Kidney (tissue), 14 donors: ENCODE data around the gene RAET1G. TPM values are rescaled to one million over a fixed set of nuclear protein-coding genes. Genes with fewer than 3 reads are reported as not detected.

Experiments used
- DNase-seq, 5 donors: peaks; one replicate each; pipeline ENCODE4 v3.0.0-alpha.2; 2013 to 2020
- FAIRE-seq: peaks from 2 replicates; lab custom pipeline; 2012; peaks lifted over from hg19 to GRCh38; lab: Jason Lieb, UNC
- H3K27ac ChIP-seq, 2 donors: one replicate each; pipeline ENCODE4 v1.7.0; 2013; ENCODE audit warnings: low read depth in 2 of 2, low read length in 2 of 2, inconsistent platforms in 1 of 2
- H3K27me3 ChIP-seq: one replicate; pipeline ENCODE4 v1.7.1; 2013; ENCODE audit warnings: low read length, inconsistent platforms; ENCODE audit not compliant: control insufficient read depth, insufficient read depth
- H3K36me3 ChIP-seq, 3 donors: one replicate each; pipeline versions ENCODE4 v1.7.0 to v1.7.1; 2013; ENCODE audit warnings: low read length in 3 of 3, control low read depth in 1 of 3, inconsistent platforms in 1 of 3; ENCODE audit not compliant: insufficient read depth in 3 of 3, control insufficient read depth in 2 of 3
- H3K4me1 ChIP-seq, 3 donors: one replicate each; pipeline versions ENCODE4 v1.7.0 to v1.7.1; 2013; ENCODE audit warnings: low read length in 3 of 3, inconsistent platforms in 1 of 3, low read depth in 1 of 3; ENCODE audit not compliant: control insufficient read depth in 2 of 3, insufficient read depth in 2 of 3
- H3K4me3 ChIP-seq, 3 donors: one replicate each; pipeline versions ENCODE4 v1.7.0 to v1.8.1; 2013; ENCODE audit warnings: low read length in 3 of 3, control low read depth in 1 of 3, inconsistent platforms in 1 of 3
- H3K9ac ChIP-seq, 3 donors: one replicate each; pipeline versions ENCODE4 v1.7.0 to v1.7.1; 2013; ENCODE audit warnings: low read length in 3 of 3, control low read depth in 1 of 3, inconsistent platforms in 1 of 3
- H3K9me3 ChIP-seq, 3 donors: one replicate each; pipeline versions ENCODE4 v1.7.0 to v1.7.1; 2013; ENCODE audit warnings: low read length in 3 of 3, control low read depth in 1 of 3, inconsistent platforms in 1 of 3; ENCODE audit not compliant: control insufficient read depth in 2 of 3, insufficient read depth in 1 of 3
- CTCF ChIP-seq: IDR thresholded peaks from 3 replicates; pipeline ENCODE4 v1.5.1; 2012; ENCODE audit warnings: mild to moderate bottlenecking, moderate library complexity, borderline replicate concordance; ENCODE audit not compliant: insufficient read depth; ENCODE audit errors: extremely low read depth
- intact Hi-C: fragments of 100-400 bp; cut with DNase I; formaldehyde crosslinking; loops from one replicate; pipeline ENCODE4 v1.11.1; 2022
- polyA plus RNA-seq: library from polyadenylated mRNA; stranded (reverse); fragments of 350-450 nt; fragmentation: Illumina TruSeq; extraction: RNeasy Lipid Tissue Mini Kit (QIAGEN cat#74804); gene quantifications from one replicate; pipeline ENCODE4 v1.2.3, GENCODE V29; 2014; ENCODE audit warnings: low read depth, low replicate concordance; ENCODE audit not compliant: insufficient read depth
- total RNA-seq: library from RNA; stranded (reverse); fragmentation: NEBNext Ultra II Directional; extraction: Animal tissue kit (Norgen Biotek cat#: 25700); gene quantifications from one replicate; pipeline ENCODE4 v1.2.1, GENCODE V29; 2021
- donor health status: control.
- donor health status: control.
- donor health status: control.
- donor health status: control.
- donor health status: control.
- donor health status: DM: yes; HTN: yes; CAD: no.
- donor health status: Normal renal cell carcinoma (clear cell type).

RAET1G gene
- total and polyA plus RNA-seq, 2 donors from 2014 or later, result 0.41 to 1.3 TPM

DNA sequence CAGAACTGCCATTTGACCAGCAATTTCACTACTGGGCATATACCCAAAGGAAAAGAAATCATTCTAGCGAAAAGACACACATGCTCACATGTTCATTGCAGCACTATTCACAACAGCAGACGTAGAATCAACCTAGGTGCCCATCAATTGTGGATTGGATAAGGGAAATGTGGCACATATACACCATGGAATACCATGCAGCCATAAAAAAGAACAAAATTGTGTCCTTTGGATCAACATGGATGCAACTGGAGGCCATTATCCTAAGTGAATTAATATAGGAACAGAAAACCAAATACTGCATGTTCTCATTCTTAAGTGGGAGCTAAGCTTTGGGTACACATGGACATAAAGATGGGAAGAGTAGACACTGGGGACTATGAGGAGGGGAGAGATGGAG lies 41.1 kb downstream of the RAET1G start:
- Histone ChIP-seq H3K27ac (no peak overlapping the region), H3K4me3 (no peak overlapping the region), H3K27me3 (no peaks in the 10 kb centered on the region), H3K9ac (no peak overlapping the region), H3K36me3 (no peaks in the 10 kb centered on the region), H3K9me3 (no peaks in the 10 kb centered on the region), H3K4me1 (no peaks in the 10 kb centered on the region)
- FAIRE-seq (no peak), DNase-seq (no peak)
- intact Hi-C loops, result no loop called here
- TF ChIP-seq CTCF, result no peak

DNA sequence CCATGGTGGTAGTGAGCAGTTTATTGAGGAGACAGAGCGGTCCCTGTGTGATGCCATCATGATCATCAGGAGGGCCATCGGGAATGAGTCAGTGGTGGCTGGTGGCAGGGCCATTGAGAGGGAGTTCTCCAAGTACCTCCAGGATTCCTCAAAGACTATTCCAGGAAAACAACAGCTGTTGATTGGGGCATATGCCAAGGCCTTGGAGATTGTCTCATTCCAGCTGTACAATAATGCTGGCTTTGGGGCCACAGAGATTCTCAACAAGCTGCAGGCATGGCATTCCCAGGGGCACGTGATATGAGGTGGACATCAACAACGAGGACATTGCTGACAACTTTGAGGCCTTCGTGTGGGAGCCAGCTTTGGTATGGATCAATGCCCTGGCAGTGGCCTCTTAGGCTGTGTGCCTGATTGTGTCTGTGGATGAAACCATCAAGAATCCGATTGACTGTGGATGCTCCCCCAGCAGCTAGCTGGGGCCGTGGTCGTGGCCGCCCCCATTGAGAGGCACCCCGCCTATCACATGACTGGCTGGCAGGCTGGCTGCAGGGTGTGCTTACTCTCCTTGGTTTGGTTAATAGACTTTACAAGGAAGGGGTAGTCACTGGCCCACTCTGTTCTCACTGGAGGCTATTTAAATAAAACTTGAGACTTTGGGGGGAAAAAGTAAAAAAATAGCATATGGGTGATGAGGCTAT lies 41.7 kb downstream of the RAET1G start:
- intact Hi-C loops, result no loop called here
- H3K9ac ChIP-seq, result no peak overlapping the region
- no peaks in the 10 kb centered on the region for H3K9me3 ChIP-seq
- DNase-seq (no peak), FAIRE-seq (no peak)
- no peaks in the 10 kb centered on the region for H3K36me3 ChIP-seq
- H3K27ac ChIP-seq, result no peak overlapping the region
- H3K27me3 ChIP-seq, result no peaks in the 10 kb centered on the region
- H3K4me1 ChIP-seq, result no peaks in the 10 kb centered on the region
- no peak overlapping the region for H3K4me3 ChIP-seq
- TF ChIP-seq CTCF, result no peak

DNA sequence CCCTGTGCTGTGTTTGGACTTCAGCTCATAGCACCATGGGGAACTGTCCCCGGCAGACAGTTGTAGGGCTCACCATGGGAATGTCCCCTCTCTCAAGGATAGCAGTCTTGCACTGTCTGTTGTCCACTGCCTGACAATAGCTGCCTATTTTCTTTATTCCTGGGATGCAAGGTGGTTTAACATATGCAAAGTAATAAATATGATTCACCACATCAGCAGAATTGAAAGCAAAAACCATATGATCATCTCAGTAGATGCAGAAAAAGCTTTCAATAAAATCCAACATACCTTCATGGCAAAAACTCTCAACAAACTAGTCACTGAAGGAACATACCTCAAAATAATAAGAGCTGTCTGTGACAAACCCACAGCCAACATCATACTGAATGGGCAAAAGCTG lies 45.3 kb downstream of the RAET1G start:
- no peak for DNase-seq
- H3K27ac ChIP-seq, result no peak overlapping the region
- H3K9ac ChIP-seq, result no peak overlapping the region
- H3K27me3 ChIP-seq, result no peaks in the 10 kb centered on the region
- intact Hi-C loops, result no loop called here
- no peaks in the 10 kb centered on the region for H3K9me3 ChIP-seq
- no peak for FAIRE-seq
- TF ChIP-seq CTCF, result no peak
- no peaks in the 10 kb centered on the region for H3K36me3 ChIP-seq
- H3K4me1 ChIP-seq, result no peaks in the 10 kb centered on the region
- H3K4me3 ChIP-seq, result no peak overlapping the region
